Fibroblast of pulmonary artery (primary cell): ENCODE measurements around the gene AVPR1B.

Source experiments
- DNase-seq: peaks from one replicate; pipeline ENCODE4 v3.0.0-alpha.2; 2010; ENCODE audit warnings: low read depth
- H3K4me3 ChIP-seq: replicated peaks from 2 replicates; pipeline ENCODE4 v1.5.1; 2011; ENCODE audit warnings: low read depth, mild to moderate bottlenecking, control low read depth, low read length, moderate library complexity
- CTCF ChIP-seq: IDR thresholded peaks from 2 replicates; pipeline ENCODE4 v1.5.1; 2011; ENCODE audit warnings: mild to moderate bottlenecking, control low read depth, low read length, inconsistent platforms; ENCODE audit errors: missing control alignments

Gene AVPR1B

GRCh38 chr1:206062464-206062863 lies 54.7 kb downstream of the AVPR1B start:
- no peak for DNase-seq
- H3K4me3 ChIP-seq, result no peak overlapping the region
- no peak for TF ChIP-seq CTCF

- no peak overlapping the region for H3K4me3 ChIP-seq
- no peak for DNase-seq
- TF ChIP-seq CTCF, result no peak
Measured at GRCh38 chr1:206060844-206061243, 56.3 kb downstream of the AVPR1B start.
